ENCODE data around the gene PDPK1. TPM values are rescaled to one million over a fixed set of nuclear protein-coding genes. Genes with fewer than 3 reads are reported as not detected.

PDPK1 gene
- total RNA-seq: 27.0 and 30.5 TPM in 2 replicates

DNA sequence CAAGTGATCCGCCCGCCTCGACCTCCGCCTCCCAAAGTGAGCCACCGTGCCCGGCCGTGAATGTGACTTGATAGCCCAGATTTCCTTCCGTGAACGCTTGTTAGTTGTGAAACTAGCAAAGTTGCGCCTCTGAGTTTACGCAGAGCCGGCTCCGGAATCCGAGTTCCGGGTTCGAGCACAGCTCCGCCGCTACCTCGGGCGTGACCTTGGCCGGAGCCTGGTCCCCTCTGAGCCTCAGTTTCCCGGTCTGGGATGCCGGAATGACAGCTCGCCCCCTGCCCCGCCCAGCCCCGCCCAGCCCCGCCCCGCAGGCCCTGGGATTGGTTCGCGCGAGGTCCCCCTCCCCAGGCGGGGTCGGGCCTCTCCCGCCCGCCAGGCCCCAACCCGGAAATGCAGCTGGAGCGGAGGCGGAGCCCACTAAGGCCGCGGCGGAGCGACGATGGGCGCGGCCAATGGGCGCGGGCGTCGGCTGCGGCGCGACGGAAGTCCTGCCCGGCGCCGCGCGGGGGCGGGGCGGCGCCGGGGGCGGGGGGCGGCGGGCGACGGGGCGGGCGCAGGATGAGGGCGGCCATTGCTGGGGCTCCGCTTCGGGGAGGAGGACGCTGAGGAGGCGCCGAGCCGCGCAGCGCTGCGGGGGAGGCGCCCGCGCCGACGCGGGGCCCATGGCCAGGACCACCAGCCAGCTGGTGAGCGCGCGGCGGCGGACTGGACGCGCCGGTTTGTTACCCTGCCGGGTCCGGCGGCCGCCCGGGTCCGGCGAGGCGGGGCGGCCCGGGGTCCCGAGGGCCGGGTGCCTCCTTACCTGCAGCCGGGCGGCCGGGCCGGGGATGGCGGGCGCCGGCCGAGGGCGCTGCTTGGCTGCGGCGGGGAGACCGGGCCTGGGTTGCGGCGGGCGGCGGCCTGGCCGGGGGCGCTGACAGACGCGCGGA is at the start of gene PDPK1:
Gene PDPK1 (plus strand): TSS at position 571 of the 929 bp plus-strand sequence. CDS start 92 bp downstream, at position 663.
- H3K4me3 ChIP-seq (ENCODE audit: low read depth, low read length): peak within 1 kb of the TSS; percentile 76
- DNase-seq (ENCODE audit: low read depth): peak; percentile 65
- TF ChIP-seq, protein P1, sequence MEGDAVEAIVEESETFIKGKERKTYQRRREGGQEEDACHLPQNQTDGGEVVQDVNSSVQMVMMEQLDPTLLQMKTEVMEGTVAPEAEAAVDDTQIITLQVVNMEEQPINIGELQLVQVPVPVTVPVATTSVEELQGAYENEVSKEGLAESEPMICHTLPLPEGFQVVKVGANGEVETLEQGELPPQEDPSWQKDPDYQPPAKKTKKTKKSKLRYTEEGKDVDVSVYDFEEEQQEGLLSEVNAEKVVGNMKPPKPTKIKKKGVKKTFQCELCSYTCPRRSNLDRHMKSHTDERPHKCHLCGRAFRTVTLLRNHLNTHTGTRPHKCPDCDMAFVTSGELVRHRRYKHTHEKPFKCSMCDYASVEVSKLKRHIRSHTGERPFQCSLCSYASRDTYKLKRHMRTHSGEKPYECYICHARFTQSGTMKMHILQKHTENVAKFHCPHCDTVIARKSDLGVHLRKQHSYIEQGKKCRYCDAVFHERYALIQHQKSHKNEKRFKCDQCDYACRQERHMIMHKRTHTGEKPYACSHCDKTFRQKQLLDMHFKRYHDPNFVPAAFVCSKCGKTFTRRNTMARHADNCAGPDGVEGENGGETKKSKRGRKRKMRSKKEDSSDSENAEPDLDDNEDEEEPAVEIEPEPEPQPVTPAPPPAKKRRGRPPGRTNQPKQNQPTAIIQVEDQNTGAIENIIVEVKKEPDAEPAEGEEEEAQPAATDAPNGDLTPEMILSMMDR (IDR thresholded peaks at IDR 0.05; ENCODE audit: insufficient read depth, low read length, poor library complexity, severe bottlenecking): no peak
- H3K27me3 ChIP-seq (ENCODE audit: control insufficient read depth, insufficient read depth, low read length): no peaks in the 10 kb centered on the region
- H3K36me3 ChIP-seq (ENCODE audit: control insufficient read depth, insufficient read depth, low read length): no peaks in the 10 kb centered on the region

DNA sequence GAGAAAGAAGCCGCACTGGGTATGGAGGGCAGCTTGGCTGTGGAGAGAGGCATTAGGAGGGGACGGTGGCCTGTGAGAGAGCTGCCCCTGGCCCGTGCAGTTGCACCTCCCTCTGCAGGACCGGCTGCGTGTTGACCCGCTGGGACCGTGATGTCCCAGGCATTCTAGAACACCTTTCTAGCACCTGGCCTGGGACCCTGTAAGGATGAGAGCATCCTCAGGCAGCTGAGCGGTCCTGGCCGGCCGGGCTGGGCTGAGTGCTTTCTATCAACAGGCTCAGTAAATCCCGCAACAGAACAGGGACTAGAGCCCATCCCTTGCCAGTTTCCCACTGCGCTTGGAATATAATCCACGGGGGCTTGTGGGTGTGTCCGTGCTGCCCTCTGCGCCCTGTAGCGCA is 48.2 kb upstream of the PDPK1 start:
- Histone ChIP-seq H3K4me3 (ENCODE audit: low read depth, low read length) (no peak overlapping the region), H3K36me3 (ENCODE audit: control insufficient read depth, insufficient read depth, low read length) (no peaks in the 10 kb centered on the region), H3K27me3 (ENCODE audit: control insufficient read depth, insufficient read depth, low read length) (no peaks in the 10 kb centered on the region)
- TF ChIP-seq, protein P1 (IDR thresholded peaks at IDR 0.05; ENCODE audit: insufficient read depth, low read length, poor library complexity, severe bottlenecking): no peak
- DNase-seq (ENCODE audit: low read depth): no peak

DNA sequence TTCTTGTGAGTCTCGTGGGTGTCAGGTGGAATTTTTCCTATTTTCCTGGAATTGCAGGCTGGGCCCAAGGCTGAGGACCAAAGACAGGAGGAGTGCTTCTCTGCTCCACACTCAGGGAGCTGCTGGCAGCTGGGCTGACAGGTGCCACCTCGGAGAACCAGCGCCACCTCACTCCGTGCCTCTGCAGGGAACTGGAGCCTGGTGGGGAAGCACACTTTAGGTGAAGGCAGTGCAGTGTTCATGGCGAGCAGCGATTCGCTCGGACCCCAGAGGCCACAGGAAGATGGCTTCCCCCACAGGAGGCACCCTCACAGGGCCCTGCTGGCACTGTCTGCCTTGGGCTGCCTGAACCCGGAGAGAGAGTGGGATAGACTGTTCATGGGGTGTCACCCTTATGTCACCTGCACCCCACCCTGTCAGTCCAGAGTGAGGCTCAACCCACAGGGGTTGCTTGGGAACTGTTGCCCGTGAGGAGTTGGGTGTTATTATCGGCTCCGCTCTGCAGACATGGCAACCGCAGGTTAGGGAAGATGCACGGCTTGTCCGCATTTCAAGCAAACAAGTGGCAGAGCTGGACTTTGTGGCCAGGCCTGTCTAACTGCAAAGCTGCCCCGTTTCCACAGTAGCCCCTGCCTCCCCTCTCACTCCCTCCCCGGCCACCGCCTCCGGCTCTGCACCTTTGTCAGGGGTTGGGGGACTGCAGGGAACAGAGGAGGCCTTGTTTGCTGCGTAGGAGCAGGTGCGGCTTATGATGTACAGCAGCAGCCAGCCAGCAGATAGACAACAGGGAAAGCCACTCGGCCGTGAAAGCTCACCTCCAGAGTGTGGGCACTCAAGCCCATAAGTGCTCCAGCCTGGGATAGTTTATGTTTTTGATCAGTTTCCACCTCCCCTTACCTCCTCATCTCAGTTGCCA is 47.4 kb upstream of the PDPK1 start:
- no peak for DNase-seq (ENCODE audit: low read depth)

DNA sequence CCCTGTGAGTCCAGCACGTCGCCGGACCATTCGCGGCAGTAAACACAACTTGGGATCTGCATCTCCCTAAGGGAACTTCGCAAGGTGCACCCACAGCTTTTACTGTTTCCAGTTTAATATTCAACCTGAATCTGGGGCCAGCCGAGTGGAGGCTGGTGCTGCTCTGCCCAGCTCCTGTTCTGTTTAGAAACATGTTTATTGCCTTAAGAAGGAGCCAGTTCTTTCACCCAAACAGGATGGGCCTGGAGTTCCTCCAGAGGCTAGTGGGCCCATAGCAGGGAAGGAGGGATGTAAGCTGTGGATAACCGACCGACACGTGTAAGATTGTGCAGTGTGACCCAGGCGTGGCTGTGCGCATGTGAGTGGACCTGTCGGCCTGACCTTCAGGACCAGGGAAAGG is 45.5 kb upstream of the PDPK1 start:
- no peak overlapping the region for H3K4me3 ChIP-seq (ENCODE audit: low read depth, low read length)
- peaks cover 5% of the 10 kb centered on the region for H3K36me3 ChIP-seq (ENCODE audit: control insufficient read depth, insufficient read depth, low read length)
- H3K27me3 ChIP-seq (ENCODE audit: control insufficient read depth, insufficient read depth, low read length): no peaks in the 10 kb centered on the region
- no peak for DNase-seq (ENCODE audit: low read depth)
- TF ChIP-seq, protein P1 (IDR thresholded peaks at IDR 0.05; ENCODE audit: insufficient read depth, low read length, poor library complexity, severe bottlenecking): no peak

More for the DNA sequence above, 47.4 kb upstream of the PDPK1 start:
- H3K36me3 ChIP-seq (ENCODE audit: control insufficient read depth, insufficient read depth, low read length): no peaks in the 10 kb centered on the region
- H3K27me3 ChIP-seq (ENCODE audit: control insufficient read depth, insufficient read depth, low read length): no peaks in the 10 kb centered on the region
- no peak overlapping the region for H3K4me3 ChIP-seq (ENCODE audit: low read depth, low read length)
- TF ChIP-seq, protein P1 (IDR thresholded peaks at IDR 0.05; ENCODE audit: insufficient read depth, low read length, poor library complexity, severe bottlenecking): no peak

DNA sequence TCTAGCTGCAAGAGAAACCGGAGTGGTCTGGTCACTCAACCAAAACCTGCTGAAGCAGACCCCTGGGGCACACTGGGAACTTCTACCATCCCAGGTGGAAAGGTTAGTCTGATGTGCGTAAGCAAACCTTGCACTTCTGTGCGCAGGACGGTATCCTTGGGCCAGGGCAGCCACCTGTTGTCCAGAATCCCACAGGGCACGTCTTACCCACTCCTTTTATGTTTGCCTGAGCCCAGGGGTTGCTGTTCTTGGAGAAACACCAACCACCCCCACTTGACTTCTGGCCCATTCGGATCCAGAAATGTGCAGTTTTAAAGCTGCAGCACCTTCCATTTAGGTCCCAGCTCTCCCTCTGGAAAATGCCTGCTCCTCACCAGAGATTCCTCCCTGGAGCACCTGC is 44.2 kb upstream of the PDPK1 start:
- Histone ChIP-seq H3K27me3 (ENCODE audit: control insufficient read depth, insufficient read depth, low read length) (no peaks in the 10 kb centered on the region), H3K4me3 (ENCODE audit: low read depth, low read length) (no peak overlapping the region), H3K36me3 (ENCODE audit: control insufficient read depth, insufficient read depth, low read length) (peaks cover 5% of the 10 kb centered on the region)
- no peak for DNase-seq (ENCODE audit: low read depth)
- TF ChIP-seq, protein P1 (IDR thresholded peaks at IDR 0.05; ENCODE audit: insufficient read depth, low read length, poor library complexity, severe bottlenecking): no peak

All from kidney epithelial cell (primary cell).